Measurements from ENCODE around the gene AP4M1. TPM values are rescaled to one million over a fixed set of nuclear protein-coding genes. Genes with fewer than 3 reads are reported as not detected.

Gene AP4M1
- total and polyA plus RNA-seq, 9 of the 15 experiments (the other 6 are each of a cell fraction or from before 2014, with no cell fraction given), result 1.3 to 30.9 (median 14.1) TPM

GRCh38 chr7:100154651-100155491 lies 53.4 kb downstream of the AP4M1 start (continued):
- TF ChIP-seq MLX (CRISPR knock-in tag; conservative IDR thresholded peaks at IDR 0.05) (no peak), HMGN3 (IDR thresholded peaks at IDR 0.05; ENCODE audit: borderline replicate concordance, extremely low read depth, insufficient read length, low read depth, low read length) (peak; percentile 13), SRF (CRISPR knock-in tag; IDR thresholded peaks at IDR 0.05) (no peak), PHTF2 (CRISPR knock-in tag; IDR thresholded peaks at IDR 0.05) (no peak), RREB1 (CRISPR knock-in tag; IDR thresholded peaks at IDR 0.05) (no peak), TAF15 (IDR thresholded peaks at IDR 0.05; ENCODE audit: low read depth, low read length) (no peak), ETV5 (CRISPR knock-in tag; IDR thresholded peaks at IDR 0.05; ENCODE audit: low read depth) (no peak), ZNF12 (CRISPR knock-in tag; IDR thresholded peaks at IDR 0.05) (no peak), MCM2 (IDR thresholded peaks at IDR 0.05; ENCODE audit: low read depth) (no peak), CEBPZ (IDR thresholded peaks at IDR 0.05; ENCODE audit: borderline replicate concordance, low read depth, low read length) (no peak), ZNF707 (CRISPR knock-in tag; conservative IDR thresholded peaks at IDR 0.05) (no peak), PRMT5 (CRISPR knock-in tag; IDR thresholded peaks at IDR 0.05) (no peak), SMARCA4 (IDR thresholded peaks at IDR 0.05) (no peak)

All from K562 (cell line).